ENCODE data around the gene CDC42EP5. TPM values are rescaled to one million over a fixed set of nuclear protein-coding genes. Genes with fewer than 3 reads are reported as not detected.
A peak's percentile ranks its signal among the peaks of the same experiment; 100 is the strongest.
"Not testable (repeated sequence)": the region's sequence is repeated elsewhere in the genome, so short reads cannot be mapped to it uniquely, and the experiment has no call there.

The CDC42EP5 gene
- total and polyA plus RNA-seq, 7 experiments from 2014 or later, result not detected

- peaks cover 8 to 26% (median 17%) of the 10 kb centered on the region in 5 donors for H3K36me3 Mint-ChIP-seq
- CTCF ChIA-PET, result not testable (repeated sequence)
These were observed 26.7 kb downstream of the CDC42EP5 start for GRCh38 chr19:54446349-54446748.

DNA sequence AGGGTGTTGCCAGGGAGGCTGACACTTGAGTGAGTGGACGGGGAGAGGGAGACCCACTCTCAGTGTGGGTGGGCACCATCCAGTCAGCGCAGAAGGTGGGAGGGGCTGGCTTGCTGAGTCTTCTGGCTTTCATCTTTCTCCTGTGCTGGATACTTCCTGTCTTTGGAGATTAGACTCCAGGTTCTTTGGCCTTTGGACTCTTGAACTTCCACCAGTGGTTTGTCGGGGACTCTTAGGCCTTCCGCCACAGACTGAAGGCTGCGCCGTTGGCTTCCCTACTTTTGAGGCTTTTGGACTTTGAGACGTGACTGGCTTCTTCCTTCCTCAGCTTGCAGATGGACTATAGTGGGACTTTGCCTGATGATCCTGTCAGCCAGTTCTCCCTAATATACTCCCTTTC, 28.4 kb downstream of the CDC42EP5 start:
- Mint-ChIP-seq H3K27me3 (peaks cover 0 to 3% (median 0%) of the 10 kb centered on the region in 5 donors), H3K36me3 (peaks cover 8 to 18% (median 10%) of the 10 kb centered on the region in 5 donors), H3K27ac (peak overlapping the region in 1 of 9 donors; percentile 62), H3K4me3 (no peak overlapping the region), H3K4me1 (peaks cover 18 to 38% (median 28%) of the 10 kb centered on the region in 7 donors), H3K9me3 (peaks cover 0 to 8% (median 0%) of the 10 kb centered on the region in 11 donors)
- no peak for DNase-seq
- CTCF ChIA-PET, result no interaction called here
- Histone ChIP-seq H3K36me3 (ENCODE audit: control insufficient read depth in 2 of 3, insufficient read depth in 3 of 3, low read length in 3 of 3) (peaks cover 0 to 21% (median 5%) of the 10 kb centered on the region in 3 experiments), H3K27me3 (ENCODE audit: control insufficient read depth in 2 of 2, insufficient read depth in 2 of 2, low read length in 2 of 2) (no peaks in the 10 kb centered on the region), H3K4me3 (ENCODE audit: low read length) (no peak overlapping the region), H3K9me3 (ENCODE audit: control insufficient read depth in 2 of 3, low read length in 3 of 3) (no peaks in the 10 kb centered on the region), H3K27ac (ENCODE audit: low read depth, low read length) (no peak overlapping the region), H3K4me1 (ENCODE audit: control insufficient read depth in 2 of 2, insufficient read depth in 2 of 2, low read length in 2 of 2) (peaks cover 1 to 15% of the 10 kb centered on the region in 2 donors)
- intact Hi-C loops (cut with micrococcal nuclease), result loop anchor here in 1 of 2 donors (5.0 kb wide), 4 partner anchors 57 to 1342 kb away; partner anchors contain the start of genes PRPF31, TFPT and ZNF160
- POLR2A ChIA-PET, result interaction anchor here (0.6 kb wide), 1 partner anchor 11 kb away, joined by 3 read pairs; no protein-coding TSS in a partner anchor
- ATAC-seq, result no peak

More at GRCh38 chr19:54446349-54446748, 26.7 kb downstream of the CDC42EP5 start:
- intact Hi-C loops (cut with micrococcal nuclease), result loop anchor here in 1 of 2 donors (5.0 kb wide), 4 partner anchors 59 to 1344 kb away; partner anchors contain the start of genes PRPF31, TFPT and ZNF160
- H3K27ac Mint-ChIP-seq; H3K9me3 ChIP-seq (ENCODE audit: control insufficient read depth in 2 of 3, low read length in 3 of 3); ATAC-seq; H3K27me3 ChIP-seq (ENCODE audit: control insufficient read depth in 2 of 2, insufficient read depth in 2 of 2, low read length in 2 of 2); POLR2A ChIA-PET; H3K27me3 Mint-ChIP-seq; H3K27ac ChIP-seq (ENCODE audit: low read depth, low read length); H3K4me3 Mint-ChIP-seq; DNase-seq; H3K4me3 ChIP-seq (ENCODE audit: low read length): not testable (repeated sequence)
- H3K36me3 ChIP-seq (ENCODE audit: control insufficient read depth in 2 of 3, insufficient read depth in 3 of 3, low read length in 3 of 3), result peaks cover 3 to 28% (median 5%) of the 10 kb centered on the region in 3 experiments
- peaks cover 35 to 50% (median 44%) of the 10 kb centered on the region in 7 donors for H3K4me1 Mint-ChIP-seq
- peaks cover 0 to 13% (median 0%) of the 10 kb centered on the region in 11 donors for H3K9me3 Mint-ChIP-seq
- H3K4me1 ChIP-seq (ENCODE audit: control insufficient read depth in 2 of 2, insufficient read depth in 2 of 2, low read length in 2 of 2), result peaks cover 17 to 31% of the 10 kb centered on the region in 2 donors

DNA sequence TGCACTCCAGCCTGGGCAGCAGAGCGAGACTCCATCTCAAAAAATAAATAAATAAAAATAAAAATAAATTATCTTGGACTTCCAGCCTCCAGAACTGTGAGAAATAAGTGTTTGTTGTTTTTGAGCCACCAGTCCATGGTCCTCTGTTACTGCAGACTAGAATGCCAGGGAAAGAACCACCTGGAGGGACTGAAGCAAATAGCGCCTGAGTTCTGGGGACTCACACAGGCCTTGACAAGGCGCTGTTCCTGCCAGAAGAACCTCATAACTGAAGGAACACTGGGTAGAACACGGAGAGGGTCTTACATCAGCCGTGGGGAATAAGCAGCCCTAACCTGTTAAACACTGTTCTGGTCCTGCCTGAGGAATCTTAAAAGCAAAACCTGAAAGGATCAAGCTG, 32.5 kb downstream of the CDC42EP5 start:
- intact Hi-C loops (cut with micrococcal nuclease), result no loop called here
- Histone ChIP-seq H3K27ac (ENCODE audit: low read depth, low read length) (no peak overlapping the region), H3K4me1 (ENCODE audit: control insufficient read depth in 2 of 2, insufficient read depth in 2 of 2, low read length in 2 of 2) (no peaks in the 10 kb centered on the region), H3K4me3 (ENCODE audit: low read length) (no peak overlapping the region), H3K36me3 (ENCODE audit: control insufficient read depth in 2 of 3, insufficient read depth in 3 of 3, low read length in 3 of 3) (peaks cover 0 to 12% (median 3%) of the 10 kb centered on the region in 3 experiments), H3K27me3 (ENCODE audit: control insufficient read depth in 2 of 2, insufficient read depth in 2 of 2, low read length in 2 of 2) (no peaks in the 10 kb centered on the region), H3K9me3 (ENCODE audit: control insufficient read depth in 2 of 3, low read length in 3 of 3) (no peaks in the 10 kb centered on the region)
- POLR2A ChIA-PET, result interaction anchor here (0.8 to 6.5 kb wide), 2 partner anchors 8 to 14 kb away, joined by 3 to 39 read pairs; partner anchors contain the start of gene LENG8
- Mint-ChIP-seq H3K4me3 (no peak overlapping the region), H3K36me3 (peaks cover 4 to 13% (median 8%) of the 10 kb centered on the region in 5 donors), H3K4me1 (peaks cover 7 to 32% (median 15%) of the 10 kb centered on the region in 7 donors), H3K27ac (peak overlapping the region in 2 of 9 donors; percentile 19 to 51), H3K9me3 (no peaks in the 10 kb centered on the region), H3K27me3 (no peaks in the 10 kb centered on the region)
- DNase-seq, result no peak
- ATAC-seq, result no peak
- CTCF ChIA-PET, result no interaction called here

DNA sequence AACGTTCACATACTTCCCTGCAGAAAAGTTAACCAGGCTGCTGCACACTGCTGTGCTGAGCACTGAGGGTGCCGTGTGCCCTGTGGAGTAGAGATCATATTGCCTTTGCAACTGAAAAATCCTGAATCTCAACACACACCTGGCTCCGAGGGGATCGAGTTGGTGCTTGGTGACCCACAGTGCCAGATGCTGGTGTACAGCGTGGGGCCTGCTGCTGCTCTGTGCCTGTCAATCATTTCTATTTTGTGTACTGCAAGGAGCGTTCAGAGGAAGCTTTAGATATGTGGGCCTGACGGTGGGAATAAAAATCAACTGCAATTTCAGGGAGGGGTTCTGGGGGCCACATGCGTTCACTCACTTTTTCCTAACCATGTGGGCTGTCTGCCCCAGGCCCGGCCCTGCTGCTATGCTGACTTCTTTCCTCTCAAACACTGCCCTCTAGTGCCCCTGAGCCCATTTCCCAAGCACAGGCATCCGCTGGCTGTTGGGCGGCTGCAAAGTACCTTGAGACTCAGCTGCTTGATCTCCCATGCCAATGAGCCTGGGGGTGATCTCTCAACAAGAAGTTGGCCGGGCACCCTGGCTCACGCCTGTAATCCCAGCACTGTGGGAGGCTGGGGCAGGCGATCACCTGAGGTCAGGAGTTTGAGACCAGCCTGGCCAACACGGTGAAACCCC, 33.8 kb downstream of the CDC42EP5 start:
- Mint-ChIP-seq H3K4me1 (peaks cover 15 to 41% (median 23%) of the 10 kb centered on the region in 7 donors), H3K27ac (peak overlapping the region in 2 of 9 donors; percentile 42 to 59), H3K9me3 (no peaks in the 10 kb centered on the region), H3K27me3 (no peaks in the 10 kb centered on the region), H3K36me3 (peaks cover 4 to 10% (median 8%) of the 10 kb centered on the region in 5 donors), H3K4me3 (no peak overlapping the region)
- no peak overlapping the region for H3K4me3 ChIP-seq (ENCODE audit: low read length)
- peaks cover 0 to 5% of the 10 kb centered on the region in 2 donors for H3K4me1 ChIP-seq (ENCODE audit: control insufficient read depth in 2 of 2, insufficient read depth in 2 of 2, low read length in 2 of 2)
- H3K9me3 ChIP-seq (ENCODE audit: control insufficient read depth in 2 of 3, low read length in 3 of 3), result no peaks in the 10 kb centered on the region
- H3K27ac ChIP-seq (ENCODE audit: low read depth, low read length), result no peak overlapping the region
- CTCF ChIA-PET, result no interaction called here
- peak; percentile 62 for ATAC-seq
- H3K36me3 ChIP-seq (ENCODE audit: control insufficient read depth in 2 of 3, insufficient read depth in 3 of 3, low read length in 3 of 3), result peaks cover 0 to 3% (median 0%) of the 10 kb centered on the region in 3 experiments
- H3K27me3 ChIP-seq (ENCODE audit: control insufficient read depth in 2 of 2, insufficient read depth in 2 of 2, low read length in 2 of 2), result no peaks in the 10 kb centered on the region
- DNase-seq, result no peak
- intact Hi-C loops (cut with micrococcal nuclease), result loop anchor here in 1 of 2 donors (5.0 kb wide), 1 partner anchor 112 kb away; no protein-coding TSS in a partner anchor
- POLR2A ChIA-PET, result interaction anchor here (1.0 to 6.5 kb wide), 3 partner anchors 9 to 19 kb away, joined by 3 to 39 read pairs (median 3); partner anchors contain the start of gene LENG8

DNA sequence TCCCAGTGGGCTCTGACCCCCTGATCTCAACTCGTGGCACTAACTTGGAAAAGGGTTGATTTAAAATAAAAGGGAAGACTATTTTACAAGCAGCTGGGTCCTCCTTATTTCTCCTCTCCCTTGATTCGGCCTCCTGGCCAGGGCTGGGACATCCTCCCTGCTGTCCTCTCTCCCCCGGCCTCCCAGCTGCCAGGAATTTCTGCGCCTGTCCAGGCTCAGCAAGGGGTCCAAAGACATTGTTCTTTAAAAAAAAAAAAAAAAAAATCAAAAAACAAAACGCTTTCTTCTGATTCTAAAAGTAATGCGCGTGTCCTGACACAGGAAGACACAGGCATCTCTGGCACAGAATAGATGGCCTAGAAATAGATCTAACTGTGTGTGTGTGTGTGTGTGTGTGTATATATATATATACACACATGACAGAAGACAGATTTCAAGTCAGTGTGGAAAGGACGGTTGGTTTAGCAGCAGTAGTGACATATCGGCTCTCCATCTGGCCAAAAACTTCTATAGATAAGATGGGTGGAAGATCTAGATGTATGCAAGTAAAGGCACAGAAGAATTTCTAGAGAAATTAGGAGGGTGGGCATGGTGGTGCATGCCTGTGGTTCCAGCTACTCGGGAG, 36.4 kb downstream of the CDC42EP5 start:
- Mint-ChIP-seq H3K27me3 (no peaks in the 10 kb centered on the region), H3K4me1 (peaks cover 13 to 39% (median 28%) of the 10 kb centered on the region in 7 donors), H3K4me3 (no peak overlapping the region), H3K36me3 (peaks cover 0 to 4% (median 0%) of the 10 kb centered on the region in 5 donors), H3K27ac (peak overlapping the region in 5 of 9 donors; percentile 14 to 78 (median 26)), H3K9me3 (no peaks in the 10 kb centered on the region)
- no peaks in the 10 kb centered on the region for H3K27me3 ChIP-seq (ENCODE audit: control insufficient read depth in 2 of 2, insufficient read depth in 2 of 2, low read length in 2 of 2)
- DNase-seq (peak in 1 of 9 donors; percentile 1), ATAC-seq (no peak)
- H3K27ac ChIP-seq (ENCODE audit: low read depth, low read length), result no peak overlapping the region
- peaks cover 0 to 6% of the 10 kb centered on the region in 2 donors for H3K4me1 ChIP-seq (ENCODE audit: control insufficient read depth in 2 of 2, insufficient read depth in 2 of 2, low read length in 2 of 2)
- ChIA-PET CTCF (no interaction called here), POLR2A (interaction anchor here (6.5 kb wide), 1 partner anchor 12 kb away, joined by 39 read pairs; the partner anchor contains the start of gene LENG8)
- intact Hi-C loops (cut with micrococcal nuclease), result loop anchor here in 1 of 2 donors (5.0 kb wide), 1 partner anchor 109 kb away; no protein-coding TSS in a partner anchor
- no peak overlapping the region for H3K4me3 ChIP-seq (ENCODE audit: low read length)
- H3K9me3 ChIP-seq (ENCODE audit: control insufficient read depth in 2 of 3, low read length in 3 of 3), result no peaks in the 10 kb centered on the region
- peaks cover 0 to 3% (median 0%) of the 10 kb centered on the region in 3 experiments for H3K36me3 ChIP-seq (ENCODE audit: control insufficient read depth in 2 of 3, insufficient read depth in 3 of 3, low read length in 3 of 3)

GRCh38 chr19:54436031-54436523, 37.0 kb downstream of the CDC42EP5 start:
- no peak overlapping the region for H3K4me3 ChIP-seq (ENCODE audit: low read length)
- peaks cover 17 to 41% (median 32%) of the 10 kb centered on the region in 7 donors for H3K4me1 Mint-ChIP-seq
- H3K36me3 ChIP-seq (ENCODE audit: control insufficient read depth in 2 of 3, insufficient read depth in 3 of 3, low read length in 3 of 3), result peaks cover 0 to 3% (median 0%) of the 10 kb centered on the region in 3 experiments
- ATAC-seq, result no peak
- intact Hi-C loops (cut with micrococcal nuclease), result loop anchor here in 1 of 2 donors (5.0 kb wide), 1 partner anchor 109 kb away; no protein-coding TSS in a partner anchor
- no peak overlapping the region for H3K4me3 Mint-ChIP-seq
- no peaks in the 10 kb centered on the region for H3K9me3 Mint-ChIP-seq
- H3K36me3 Mint-ChIP-seq, result peaks cover 0 to 4% (median 0%) of the 10 kb centered on the region in 5 donors
- ChIA-PET POLR2A (interaction anchor here (6.5 kb wide), 1 partner anchor 12 kb away, joined by 39 read pairs; the partner anchor contains the start of gene LENG8), CTCF (no interaction called here)
- H3K9me3 ChIP-seq (ENCODE audit: control insufficient read depth in 2 of 3, low read length in 3 of 3), result no peaks in the 10 kb centered on the region
- H3K27me3 Mint-ChIP-seq, result peaks cover 0 to 3% (median 0%) of the 10 kb centered on the region in 5 donors
- peaks cover 0 to 6% of the 10 kb centered on the region in 2 donors for H3K4me1 ChIP-seq (ENCODE audit: control insufficient read depth in 2 of 2, insufficient read depth in 2 of 2, low read length in 2 of 2)
- H3K27ac Mint-ChIP-seq, result peak overlapping the region in 2 of 9 donors; percentile 14 to 61
- peak in 1 of 9 donors; percentile 7 for DNase-seq
- no peaks in the 10 kb centered on the region for H3K27me3 ChIP-seq (ENCODE audit: control insufficient read depth in 2 of 2, insufficient read depth in 2 of 2, low read length in 2 of 2)
- H3K27ac ChIP-seq (ENCODE audit: low read depth, low read length), result no peak overlapping the region
